KMS-11 (cell line): ENCODE measurements around the gene NPPC.

ENCODE experiments used
- H2AFZ ChIP-seq: fragments of 200-600 bp; sonication (generic); 2 replicates; pipeline ENCODE4 v1.6.1; 2016; ENCODE audit warnings: antibody characterized with exemption, mixed run types, low read depth
- H3K27ac ChIP-seq: fragments of 200-600 bp; sonication (generic); 2 replicates; pipeline ENCODE4 v1.6.1; 2016; ENCODE audit warnings: mild to moderate bottlenecking, mixed run types
- H3K27me3 ChIP-seq: fragments of 200-600 bp; sonication (generic); 2 replicates; pipeline ENCODE4 v1.6.1; 2017; ENCODE audit warnings: mild to moderate bottlenecking, low read depth, mixed run types, moderate library complexity; ENCODE audit not compliant: insufficient read depth
- H3K36me3 ChIP-seq: fragments of 200-600 bp; sonication (generic); 2 replicates; pipeline ENCODE4 v1.6.1; 2017; ENCODE audit warnings: mild to moderate bottlenecking, mixed run types; ENCODE audit not compliant: insufficient read depth
- H3K4me1 ChIP-seq: fragments of 200-600 bp; sonication (generic); 2 replicates; pipeline ENCODE4 v1.6.1; 2016; ENCODE audit warnings: mild to moderate bottlenecking, low read depth, mixed run types; ENCODE audit not compliant: poor library complexity, severe bottlenecking
- H3K4me2 ChIP-seq: fragments of 200-600 bp; sonication (generic); 2 replicates; pipeline ENCODE4 v1.7.0; 2016; ENCODE audit warnings: mild to moderate bottlenecking, mixed run types
- H3K4me3 ChIP-seq: fragments of 200-600 bp; sonication (generic); IDR thresholded peaks from 2 replicates; pipeline ENCODE4 v1.6.1; 2017; ENCODE audit warnings: low read depth, low read length, mixed read lengths; ENCODE audit not compliant: insufficient read depth
- H3K79me2 ChIP-seq: fragments of 200-600 bp; sonication (generic); 2 replicates; pipeline ENCODE4 v1.6.1; 2016; ENCODE audit warnings: low read depth, mixed run types; ENCODE audit not compliant: insufficient read depth
- H3K9ac ChIP-seq: fragments of 200-600 bp; sonication (generic); 2 replicates; pipeline ENCODE4 v1.6.1; 2016; ENCODE audit warnings: mild to moderate bottlenecking, mixed run types
- H4K20me1 ChIP-seq: fragments of 200-600 bp; sonication (generic); 2 replicates; pipeline ENCODE4 v1.6.1; 2016; ENCODE audit warnings: mild to moderate bottlenecking, mixed run types; ENCODE audit not compliant: insufficient read depth
- TF ChIP-seq, protein P1 (sequence below): fragments of 200-600 bp; sonication (generic); conservative IDR thresholded peaks from 2 replicates; pipeline ENCODE4 v1.6.1; 2017; ENCODE audit warnings: low read depth, mild to moderate bottlenecking, antibody characterized with exemption, low read length, moderate library complexity, mixed read lengths

Gene NPPC

DNA sequence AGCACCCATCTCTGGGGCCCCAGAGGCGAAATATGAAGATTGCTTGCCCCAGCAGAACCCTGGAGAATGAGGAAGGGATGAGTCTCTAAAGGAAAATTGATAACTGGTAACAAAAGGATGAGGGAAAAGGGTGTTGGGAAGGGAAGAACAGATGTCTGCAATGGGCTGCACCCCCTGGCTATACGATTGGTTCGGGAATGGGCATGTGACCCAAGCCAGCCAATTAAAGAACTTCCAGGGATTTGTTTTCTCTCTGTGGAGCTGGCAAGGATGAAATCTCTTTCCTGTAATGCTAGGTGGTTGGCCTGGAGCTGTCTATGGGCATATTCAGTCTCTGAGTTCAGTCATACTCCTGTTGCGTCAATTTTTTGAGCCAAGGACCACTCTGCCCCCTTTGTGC lies 12.8 kb upstream of the NPPC start:
- Histone ChIP-seq H3K27ac (no peak overlapping the region), H3K4me3 (no peak overlapping the region), H3K27me3 (no peaks in the 10 kb centered on the region), H3K9ac (no peak overlapping the region), H3K4me1 (peaks cover 14% of the 10 kb centered on the region), H3K4me2 (no peak overlapping the region), H3K36me3 (no peaks in the 10 kb centered on the region), H2AFZ (no peak overlapping the region), H3K79me2 (no peaks in the 10 kb centered on the region), H4K20me1 (no peaks in the 10 kb centered on the region)
- TF ChIP-seq, protein P1, sequence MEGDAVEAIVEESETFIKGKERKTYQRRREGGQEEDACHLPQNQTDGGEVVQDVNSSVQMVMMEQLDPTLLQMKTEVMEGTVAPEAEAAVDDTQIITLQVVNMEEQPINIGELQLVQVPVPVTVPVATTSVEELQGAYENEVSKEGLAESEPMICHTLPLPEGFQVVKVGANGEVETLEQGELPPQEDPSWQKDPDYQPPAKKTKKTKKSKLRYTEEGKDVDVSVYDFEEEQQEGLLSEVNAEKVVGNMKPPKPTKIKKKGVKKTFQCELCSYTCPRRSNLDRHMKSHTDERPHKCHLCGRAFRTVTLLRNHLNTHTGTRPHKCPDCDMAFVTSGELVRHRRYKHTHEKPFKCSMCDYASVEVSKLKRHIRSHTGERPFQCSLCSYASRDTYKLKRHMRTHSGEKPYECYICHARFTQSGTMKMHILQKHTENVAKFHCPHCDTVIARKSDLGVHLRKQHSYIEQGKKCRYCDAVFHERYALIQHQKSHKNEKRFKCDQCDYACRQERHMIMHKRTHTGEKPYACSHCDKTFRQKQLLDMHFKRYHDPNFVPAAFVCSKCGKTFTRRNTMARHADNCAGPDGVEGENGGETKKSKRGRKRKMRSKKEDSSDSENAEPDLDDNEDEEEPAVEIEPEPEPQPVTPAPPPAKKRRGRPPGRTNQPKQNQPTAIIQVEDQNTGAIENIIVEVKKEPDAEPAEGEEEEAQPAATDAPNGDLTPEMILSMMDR: no peak

DNA sequence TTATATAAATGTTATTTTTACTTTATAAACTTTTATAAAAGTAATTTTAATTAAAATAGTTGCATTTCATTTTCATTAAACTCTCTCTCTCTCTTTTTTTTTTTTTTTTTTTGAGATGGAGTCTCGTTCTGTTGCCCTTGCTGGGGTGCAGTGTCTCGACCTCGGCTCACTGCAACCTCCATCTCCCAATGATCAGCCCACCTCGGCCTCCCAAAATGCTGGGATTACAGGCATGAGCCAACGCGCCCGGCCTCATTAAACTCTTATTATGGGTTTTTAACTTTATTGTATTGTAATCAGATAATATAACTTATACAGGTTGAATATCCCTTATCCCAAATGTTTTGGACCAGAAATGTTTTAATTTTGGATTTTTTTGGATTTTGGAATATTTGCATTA lies 10.9 kb upstream of the NPPC start:
- H2AFZ ChIP-seq: no peak overlapping the region
- H3K27ac ChIP-seq: no peak overlapping the region
- no peak overlapping the region for H3K9ac ChIP-seq
- no peaks in the 10 kb centered on the region for H3K36me3 ChIP-seq
- H3K4me3 ChIP-seq: no peak overlapping the region
- TF ChIP-seq, protein P1: no peak
- no peaks in the 10 kb centered on the region for H4K20me1 ChIP-seq
- H3K4me1 ChIP-seq: peaks cover 14% of the 10 kb centered on the region
- no peaks in the 10 kb centered on the region for H3K79me2 ChIP-seq
- no peaks in the 10 kb centered on the region for H3K27me3 ChIP-seq
- no peak overlapping the region for H3K4me2 ChIP-seq

DNA sequence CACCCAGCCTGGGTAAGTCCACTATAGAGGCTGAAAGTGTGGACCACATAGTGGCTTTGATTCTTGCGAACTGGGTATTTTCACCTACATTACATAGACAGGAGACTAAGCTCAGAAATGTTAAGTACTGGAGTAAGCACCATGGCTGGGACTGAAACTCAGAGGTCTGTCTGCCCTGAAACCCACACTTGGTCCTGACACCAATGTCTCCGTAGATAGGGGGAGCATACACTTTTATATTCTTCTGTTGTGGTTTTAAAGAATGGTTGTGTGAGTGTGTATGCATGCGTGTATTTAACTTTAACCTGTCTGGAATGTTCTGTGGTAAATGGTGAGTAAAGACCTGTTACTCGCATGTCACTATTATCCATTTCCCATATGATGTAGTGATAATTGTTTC lies 10.3 kb upstream of the NPPC start:
- no peaks in the 10 kb centered on the region for H3K27me3 ChIP-seq
- no peak overlapping the region for H3K4me3 ChIP-seq
- H3K9ac ChIP-seq: no peak overlapping the region
- H4K20me1 ChIP-seq: no peaks in the 10 kb centered on the region
- no peak overlapping the region for H2AFZ ChIP-seq
- no peaks in the 10 kb centered on the region for H3K36me3 ChIP-seq
- no peaks in the 10 kb centered on the region for H3K79me2 ChIP-seq
- no peak overlapping the region for H3K27ac ChIP-seq
- peak overlapping the region; percentile 2; the same call in 1 of the 2 replicates for H3K4me2 ChIP-seq
- H3K4me1 ChIP-seq: peaks cover 14% of the 10 kb centered on the region
- TF ChIP-seq, protein P1: no peak

DNA sequence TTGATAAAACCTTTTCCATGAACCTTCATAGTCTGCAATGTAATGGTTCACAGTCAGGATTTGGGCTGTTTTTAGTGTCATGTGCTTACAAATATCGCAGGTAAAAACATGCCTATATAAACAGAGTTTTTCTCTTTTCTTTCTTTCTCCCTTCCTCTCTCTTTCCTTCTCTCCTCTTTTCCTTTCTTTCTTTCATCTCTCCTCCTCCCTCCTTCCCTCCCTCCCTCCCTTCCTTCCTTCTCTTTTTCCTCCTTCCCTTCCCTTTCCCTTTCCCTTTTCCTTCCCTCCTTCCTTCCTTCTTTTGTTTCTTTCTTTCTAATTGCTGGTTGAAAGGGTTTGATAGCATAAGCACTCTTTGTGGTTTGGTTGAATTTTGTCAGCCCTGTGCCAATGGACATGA lies 9.6 kb upstream of the NPPC start:
- H3K9ac ChIP-seq: no peak overlapping the region
- no peaks in the 10 kb centered on the region for H3K27me3 ChIP-seq
- no peak overlapping the region for H3K27ac ChIP-seq
- no peaks in the 10 kb centered on the region for H3K79me2 ChIP-seq
- H3K36me3 ChIP-seq: no peaks in the 10 kb centered on the region
- no peak overlapping the region for H3K4me2 ChIP-seq
- no peak overlapping the region for H3K4me3 ChIP-seq
- H2AFZ ChIP-seq: no peak overlapping the region
- TF ChIP-seq, protein P1: no peak
- H4K20me1 ChIP-seq: no peaks in the 10 kb centered on the region
- H3K4me1 ChIP-seq: peaks cover 14% of the 10 kb centered on the region

DNA sequence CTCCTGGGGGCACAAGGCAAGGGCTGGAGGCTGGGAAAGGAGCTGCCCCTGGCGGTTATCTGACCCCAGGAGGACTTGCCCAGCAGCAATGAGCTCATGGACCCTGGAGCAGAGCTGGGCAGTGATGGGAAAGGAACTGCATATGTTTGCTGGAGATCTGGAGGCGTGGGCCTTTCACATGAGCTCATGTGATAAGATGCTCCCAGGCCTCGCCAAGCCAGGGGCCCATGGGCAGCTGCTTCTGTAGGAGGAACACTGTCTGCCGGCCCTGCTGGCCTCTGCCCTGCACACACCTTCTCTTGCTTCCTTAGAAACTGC lies 9.0 kb upstream of the NPPC start:
- Histone ChIP-seq H3K79me2 (no peaks in the 10 kb centered on the region), H3K4me2 (no peak overlapping the region), H3K27ac (no peak overlapping the region), H2AFZ (no peak overlapping the region), H3K9ac (no peak overlapping the region), H4K20me1 (no peaks in the 10 kb centered on the region), H3K36me3 (no peaks in the 10 kb centered on the region), H3K4me1 (peaks cover 14% of the 10 kb centered on the region), H3K27me3 (no peaks in the 10 kb centered on the region; the same call in 1 of the 2 replicates), H3K4me3 (no peak overlapping the region)
- TF ChIP-seq, protein P1: no peak
